HFF-Myc (cell line): ENCODE results near the gene TCEA3.
A peak's percentile ranks its signal among the peaks of the same experiment; 100 is the strongest.

Source experiments
- DNase-seq: peaks from one replicate; pipeline ENCODE4 v3.0.0-alpha.2; 2011; ENCODE audit warnings: low read depth; ENCODE audit errors: extremely low read depth
- H3K4me3 ChIP-seq: replicated peaks from 2 replicates; pipeline ENCODE4 v1.5.1; 2011; ENCODE audit warnings: low read depth, mild to moderate bottlenecking, control low read depth, low read length
- CTCF ChIP-seq: IDR thresholded peaks from 2 replicates; pipeline ENCODE4 v1.5.1; 2012; ENCODE audit warnings: mild to moderate bottlenecking, low read depth, low read length, control low read depth; ENCODE audit errors: missing control alignments

Gene TCEA3

GRCh38 chr1:23362218-23362713 lies 62.3 kb downstream of the TCEA3 start:
- DNase-seq, result no peak
- H3K4me3 ChIP-seq, result no peak overlapping the region
- no peak for TF ChIP-seq CTCF

- TF ChIP-seq CTCF, result no peak
- no peak for DNase-seq
- no peak overlapping the region for H3K4me3 ChIP-seq
Measured at GRCh38 chr1:23358310-23358875, 66.2 kb downstream of the TCEA3 start.

GRCh38 chr1:23357138-23357908 lies 67.2 kb downstream of the TCEA3 start:
- TF ChIP-seq CTCF, result no peak
- DNase-seq, result no peak
- no peak overlapping the region for H3K4me3 ChIP-seq

DNA sequence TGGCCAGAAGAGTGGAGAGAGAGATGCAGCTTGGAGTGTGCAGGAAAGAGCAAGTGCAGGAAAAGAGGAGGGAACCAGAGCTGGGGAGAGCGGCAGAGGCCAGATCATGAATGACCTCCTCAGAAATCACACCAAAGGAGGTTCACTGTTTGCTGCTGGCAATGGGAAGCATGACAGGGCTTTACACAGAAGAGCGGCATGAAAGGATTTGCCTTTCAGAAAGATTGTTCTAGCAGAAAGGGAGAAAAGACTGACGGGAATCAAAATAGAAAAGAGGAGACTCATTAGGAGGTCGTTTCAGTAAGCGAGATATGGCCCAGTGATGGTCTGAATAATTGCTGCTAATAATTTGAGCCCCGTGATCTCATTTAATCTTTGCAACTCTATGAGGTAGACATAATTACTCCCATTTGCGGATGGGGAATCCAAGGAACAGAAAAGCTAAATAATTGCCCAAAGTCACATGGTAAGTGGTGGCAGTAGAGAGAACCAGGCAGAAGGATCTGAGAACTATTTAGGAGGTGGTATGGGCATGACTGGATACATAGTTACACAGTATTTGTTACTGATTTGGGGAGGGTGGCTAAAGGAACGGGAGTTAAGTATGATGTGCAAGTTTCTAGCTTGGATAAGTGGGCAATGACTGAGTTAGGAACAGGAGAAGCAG lies 67.9 kb downstream of the TCEA3 start:
- no peak for DNase-seq
- no peak for TF ChIP-seq CTCF
- no peak overlapping the region for H3K4me3 ChIP-seq

GRCh38 chr1:23354245-23354644 lies 70.3 kb downstream of the TCEA3 start:
- TF ChIP-seq CTCF, result peak; percentile 4
- DNase-seq, result no peak
- H3K4me3 ChIP-seq, result no peak overlapping the region

DNA sequence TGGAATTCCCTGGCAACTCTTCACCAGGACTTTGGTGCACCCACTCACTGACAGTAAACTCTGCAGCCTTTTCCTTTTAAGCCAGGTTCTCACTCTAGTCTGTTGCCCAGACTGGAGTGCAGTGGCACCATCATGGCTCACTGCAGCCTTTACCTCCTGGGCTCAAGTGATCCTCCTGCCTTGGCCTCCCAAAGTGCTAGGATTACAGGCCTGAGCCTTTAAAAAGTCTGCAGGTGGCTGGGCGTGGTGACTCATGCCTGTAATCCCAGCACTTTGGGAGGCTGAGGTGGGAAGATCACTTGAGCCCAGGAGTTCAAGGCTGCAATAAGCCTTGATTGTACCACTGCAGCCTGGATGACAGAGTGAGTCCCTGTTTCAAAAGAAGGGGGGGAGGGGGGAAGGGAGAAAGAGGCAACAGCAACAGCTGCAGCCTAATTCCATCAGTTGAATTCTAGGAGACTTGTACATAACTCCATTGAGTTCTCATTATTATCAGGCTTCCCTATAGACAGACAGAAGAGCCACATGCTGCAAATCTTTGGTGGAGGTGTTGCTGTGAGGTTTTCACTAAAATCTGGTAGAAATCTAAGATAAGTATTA lies 72.4 kb downstream of the TCEA3 start:
- TF ChIP-seq CTCF, result no peak
- no peak overlapping the region for H3K4me3 ChIP-seq
- no peak for DNase-seq
